Activated naive CD4-positive, alpha-beta T cell treated with anti-CD3 and anti-CD28 coated beads for 36 hours (primary cell): Measurements from ENCODE around the gene TTC1. TPM values are rescaled to one million over a fixed set of nuclear protein-coding genes. Genes with fewer than 3 reads are reported as not detected.
"Not testable (repeated sequence)": the region's sequence is repeated elsewhere in the genome, so short reads cannot be mapped to it uniquely, and the experiment has no call there.

ENCODE experiments used
- CTCF ChIA-PET: fragments of 350-600 bp; sonication (Branson Sonifier 250); formaldehyde crosslinking; loops from one replicate; lab custom pipeline; 2021; ENCODE audit warnings: antibody characterized with exemption; lab: Charles Lee
- DNase-seq: peaks from one replicate; pipeline ENCODE4 v3.0.0-alpha.2; 2020
- H3K27ac Mint-ChIP-seq: one replicate; pipeline ENCODE4 v1.8.0; 2021; ENCODE audit warnings: mild to moderate bottlenecking, mixed read lengths
- H3K27me3 Mint-ChIP-seq: one replicate; pipeline ENCODE4 v1.8.0; 2021; ENCODE audit warnings: low read depth, mixed read lengths
- H3K36me3 Mint-ChIP-seq: one replicate; pipeline ENCODE4 v1.8.0; 2021; ENCODE audit warnings: low read depth, mixed read lengths
- H3K4me1 Mint-ChIP-seq: one replicate; pipeline ENCODE4 v1.8.0; 2021; ENCODE audit warnings: low read depth, mixed read lengths
- H3K4me3 Mint-ChIP-seq: one replicate; pipeline ENCODE4 v1.8.0; 2021; ENCODE audit warnings: mild to moderate bottlenecking, moderate library complexity, mixed read lengths
- H3K9me3 Mint-ChIP-seq: one replicate; pipeline ENCODE4 v1.8.0; 2021; ENCODE audit warnings: mixed read lengths
- intact Hi-C: fragments of 100-400 bp; cut with micrococcal nuclease; formaldehyde crosslinking; loops from one replicate; pipeline ENCODE4 v1.15.1; 2023
- total RNA-seq, 2 experiments: library from RNA; stranded (reverse); gene quantifications; one replicate each; pipeline ENCODE4 v1.2.3, GENCODE V29; 2021

TTC1 gene
- total RNA-seq, 2 experiments from 2014 or later, result 46.0 to 47.1 TPM

GRCh38 chr5:160007514-160007913, 1.4 kb upstream of the TTC1 start:
- Mint-ChIP-seq H3K27ac (no peak overlapping the region), H3K9me3 (no peaks in the 10 kb centered on the region), H3K36me3 (peaks cover 9% of the 10 kb centered on the region), H3K27me3 (no peaks in the 10 kb centered on the region), H3K4me1 (peaks cover 27% of the 10 kb centered on the region), H3K4me3 (no peak overlapping the region)
- no peak for DNase-seq
- intact Hi-C loops, result loop anchor here (5.0 kb wide), 1 partner anchor 675 kb away; the partner anchor contains the start of gene IL12B
- CTCF ChIA-PET, result interaction anchor here (0.8 to 1.3 kb wide), 3 partner anchors 9 to 338 kb away, joined by 3 read pairs; no protein-coding TSS in a partner anchor

- H3K9me3 Mint-ChIP-seq, DNase-seq, H3K36me3 Mint-ChIP-seq, H3K27ac Mint-ChIP-seq, H3K27me3 Mint-ChIP-seq: not testable (repeated sequence)
- intact Hi-C loops, result loop anchor here (5.0 kb wide), 1 partner anchor 676 kb away; the partner anchor contains the start of gene IL12B
- CTCF ChIA-PET, result interaction anchor here (0.7 to 4.2 kb wide), 3 partner anchors 12 to 492 kb away, joined by 3 to 30 read pairs (median 3); no protein-coding TSS in a partner anchor
- peaks cover 27% of the 10 kb centered on the region for H3K4me1 Mint-ChIP-seq
- H3K4me3 Mint-ChIP-seq, result peak overlapping the region; percentile 46
Observed at GRCh38 chr5:160008529-160008876, 436 bp upstream of the TTC1 start.

GRCh38 chr5:160009591-160009989, 651 bp downstream of the TTC1 start:
- no peak for DNase-seq
- H3K4me1 Mint-ChIP-seq, result peaks cover 27% of the 10 kb centered on the region
- H3K27ac Mint-ChIP-seq, result peak overlapping the region; percentile 94
- CTCF ChIA-PET, result interaction anchor here (4.2 kb wide), 1 partner anchor 11 kb away, joined by 30 read pairs; no protein-coding TSS in a partner anchor
- H3K36me3 Mint-ChIP-seq, result peaks cover 9% of the 10 kb centered on the region
- no peaks in the 10 kb centered on the region for H3K9me3 Mint-ChIP-seq
- H3K4me3 Mint-ChIP-seq, result peak overlapping the region; percentile 98
- intact Hi-C loops, result loop anchor here (1.0 to 5.0 kb wide), 6 partner anchors 13 to 801 kb away; partner anchors contain the start of genes IL12B, PWWP2A and SLU7
- H3K27me3 Mint-ChIP-seq, result no peaks in the 10 kb centered on the region

- intact Hi-C loops, result no loop called here
- Mint-ChIP-seq H3K4me1 (peaks cover 27% of the 10 kb centered on the region), H3K36me3 (peaks cover 9% of the 10 kb centered on the region), H3K27me3 (no peaks in the 10 kb centered on the region), H3K4me3 (no peak overlapping the region), H3K9me3 (no peaks in the 10 kb centered on the region), H3K27ac (no peak overlapping the region)
- DNase-seq, result no peak
- CTCF ChIA-PET, result interaction anchor here (1.0 to 4.2 kb wide), 2 partner anchors 9 to 47 kb away, joined by 3 to 30 read pairs; no protein-coding TSS in a partner anchor
Observed at GRCh38 chr5:160011471-160011870, 2.5 kb downstream of the TTC1 start.

GRCh38 chr5:160014197-160014596, 5.3 kb downstream of the TTC1 start:
- H3K27me3 Mint-ChIP-seq, H3K4me3 Mint-ChIP-seq, H3K9me3 Mint-ChIP-seq, H3K27ac Mint-ChIP-seq, intact Hi-C loops, DNase-seq, CTCF ChIA-PET: not testable (repeated sequence)
- H3K36me3 Mint-ChIP-seq, result peaks cover 12% of the 10 kb centered on the region
- H3K4me1 Mint-ChIP-seq, result peaks cover 24% of the 10 kb centered on the region

- Mint-ChIP-seq H3K4me3 (no peak overlapping the region), H3K36me3 (peaks cover 7% of the 10 kb centered on the region), H3K9me3 (no peaks in the 10 kb centered on the region), H3K4me1 (peaks cover 14% of the 10 kb centered on the region), H3K27ac (no peak overlapping the region), H3K27me3 (no peaks in the 10 kb centered on the region)
- intact Hi-C loops, result no loop called here
- CTCF ChIA-PET, result interaction anchor here (3.8 kb wide), 1 partner anchor 9 kb away, joined by 30 read pairs; the partner anchor contains the start of gene TTC1
- DNase-seq, result no peak
Observed at GRCh38 chr5:160018945-160019625, 10.1 kb downstream of the TTC1 start.

- Mint-ChIP-seq H3K4me3 (no peak overlapping the region), H3K27me3 (no peaks in the 10 kb centered on the region), H3K4me1 (peaks cover 18% of the 10 kb centered on the region), H3K27ac (no peak overlapping the region), H3K9me3 (no peaks in the 10 kb centered on the region), H3K36me3 (peaks cover 7% of the 10 kb centered on the region)
- intact Hi-C loops, result no loop called here
- CTCF ChIA-PET, result interaction anchor here (1.2 to 3.8 kb wide), 2 partner anchors 10 to 33 kb away, joined by 4 to 30 read pairs; partner anchors contain the start of gene TTC1
- DNase-seq, result no peak
Observed at GRCh38 chr5:160020266-160020770, 11.4 kb downstream of the TTC1 start.

GRCh38 chr5:160020964-160021363, 12.0 kb downstream of the TTC1 start:
- H3K27me3 Mint-ChIP-seq, result no peaks in the 10 kb centered on the region
- no peak for DNase-seq
- CTCF ChIA-PET, result interaction anchor here (0.7 to 3.8 kb wide), 11 partner anchors 8 to 203 kb away, joined by 3 to 30 read pairs (median 4); partner anchors contain the start of gene TTC1
- H3K36me3 Mint-ChIP-seq, result peaks cover 11% of the 10 kb centered on the region
- intact Hi-C loops, result loop anchor here (1.0 kb wide), 4 partner anchors 98 to 370 kb away; partner anchors contain the start of gene PWWP2A
- no peaks in the 10 kb centered on the region for H3K9me3 Mint-ChIP-seq
- H3K4me3 Mint-ChIP-seq, result no peak overlapping the region
- H3K4me1 Mint-ChIP-seq, result peaks cover 22% of the 10 kb centered on the region
- no peak overlapping the region for H3K27ac Mint-ChIP-seq

- H3K27ac Mint-ChIP-seq, result no peak overlapping the region
- CTCF ChIA-PET, result interaction anchor here (0.5 to 3.8 kb wide), 38 partner anchors 9 to 1325 kb away, joined by 3 to 49 read pairs (median 4); partner anchors contain the start of gene TTC1
Observed at GRCh38 chr5:160021831-160022446, 13.0 kb downstream of the TTC1 start.

GRCh38 chr5:160023007-160023907, 14.3 kb downstream of the TTC1 start:
- Mint-ChIP-seq H3K27me3 (no peaks in the 10 kb centered on the region), H3K9me3 (no peaks in the 10 kb centered on the region), H3K4me1 (peaks cover 23% of the 10 kb centered on the region), H3K4me3 (no peak overlapping the region), H3K27ac (no peak overlapping the region), H3K36me3 (peaks cover 15% of the 10 kb centered on the region)
- CTCF ChIA-PET, result interaction anchor here (0.6 to 3.8 kb wide), 6 partner anchors 13 to 368 kb away, joined by 3 to 49 read pairs (median 8); partner anchors contain the start of gene TTC1
- intact Hi-C loops, result no loop called here
- no peak for DNase-seq

More at GRCh38 chr5:160021831-160022446, 13.0 kb downstream of the TTC1 start:
- DNase-seq, result peak; percentile 70
- H3K36me3 Mint-ChIP-seq, result peaks cover 11% of the 10 kb centered on the region
- intact Hi-C loops, result loop anchor here (1.0 kb wide), 5 partner anchors 13 to 369 kb away; partner anchors contain the start of genes PWWP2A and TTC1
- no peak overlapping the region for H3K4me3 Mint-ChIP-seq
- H3K27me3 Mint-ChIP-seq, result no peaks in the 10 kb centered on the region
- peaks cover 24% of the 10 kb centered on the region for H3K4me1 Mint-ChIP-seq
- H3K9me3 Mint-ChIP-seq, result no peaks in the 10 kb centered on the region

GRCh38 chr5:160023908-160024630, 15.1 kb downstream of the TTC1 start:
- CTCF ChIA-PET, result interaction anchor here (0.6 to 3.7 kb wide), 3 partner anchors 73 to 320 kb away, joined by 4 to 49 read pairs (median 6); no protein-coding TSS in a partner anchor
- no peaks in the 10 kb centered on the region for H3K27me3 Mint-ChIP-seq
- H3K27ac Mint-ChIP-seq, result no peak overlapping the region
- peaks cover 24% of the 10 kb centered on the region for H3K4me1 Mint-ChIP-seq
- intact Hi-C loops, result no loop called here
- H3K4me3 Mint-ChIP-seq, result no peak overlapping the region
- no peak for DNase-seq
- peaks cover 14% of the 10 kb centered on the region for H3K36me3 Mint-ChIP-seq
- no peaks in the 10 kb centered on the region for H3K9me3 Mint-ChIP-seq
